Measurements from ENCODE around the gene TAF11L2.
"Not testable (repeated sequence)": the region's sequence is repeated elsewhere in the genome, so short reads cannot be mapped to it uniquely, and the experiment has no call there.

- TF ChIP-seq CTCF (IDR thresholded peaks at IDR 0.05); ZFX (IDR thresholded peaks at IDR 0.05; ENCODE audit: borderline replicate concordance): not testable (repeated sequence)
Observed at GRCh38 chr5:17518067-17518466, 20.0 kb downstream of the TAF11L2 start, which contains the start of gene TAF11L3.
